ENCODE results near the gene CTNNB1.

The CTNNB1 gene

GRCh38 chr3:41251593-41251992 is 52.3 kb downstream of the CTNNB1 start:
- no peak overlapping the region for H2AK5ac ChIP-seq (ENCODE audit: low read length, severe bottlenecking)
- no peak overlapping the region for H3K27ac ChIP-seq (ENCODE audit: low read length, poor library complexity, severe bottlenecking)
- H3K14ac ChIP-seq (ENCODE audit: low read length in 2 of 2): no peak overlapping the region
- H3K9me3 ChIP-seq (ENCODE audit: control insufficient read depth, low read length): no peaks in the 10 kb centered on the region
- H3K27me3 ChIP-seq (ENCODE audit: control insufficient read depth in 1 of 2, insufficient read depth in 1 of 2, low read length in 2 of 2): no peaks in the 10 kb centered on the region
- no peak overlapping the region for H2BK120ac ChIP-seq (ENCODE audit: low read depth, low read length)
- no peak overlapping the region for H3K4me2 ChIP-seq (ENCODE audit: low read length, poor library complexity, severe bottlenecking)
- no peak overlapping the region for H4K8ac ChIP-seq (ENCODE audit: low read length)
- no peak overlapping the region for H2BK12ac ChIP-seq (ENCODE audit: low read length in 2 of 2)
- H3K4ac ChIP-seq (ENCODE audit: low read depth in 1 of 2, low read length in 2 of 2): no peak overlapping the region
- H3K36me3 ChIP-seq (ENCODE audit: control insufficient read depth in 1 of 2, insufficient read depth in 2 of 2, low read depth in 1 of 2, low read length in 2 of 2): no peaks in the 10 kb centered on the region
- H3K23ac ChIP-seq (ENCODE audit: low read length in 2 of 2): no peak overlapping the region
- H3K79me1 ChIP-seq (replicated peaks; ENCODE audit: low read length, poor library complexity, severe bottlenecking): no peaks in the 10 kb centered on the region
- WGBS: 96% methylated on average over 1 of the region's 1 CpG
- no peak overlapping the region for H2AFZ ChIP-seq (ENCODE audit: low read depth, low read length)
- no peak overlapping the region for H3K18ac ChIP-seq (ENCODE audit: low read depth in 1 of 2, low read length in 2 of 2)
- no peak overlapping the region for H2BK15ac ChIP-seq (ENCODE audit: low read depth, poor library complexity, severe bottlenecking)
- no peak for DNase-seq
- H3K4me1 ChIP-seq (ENCODE audit: control insufficient read depth, insufficient read depth, low read depth, low read length): peaks cover 25% of the 10 kb centered on the region
- no peak overlapping the region for H3K9ac ChIP-seq (ENCODE audit: low read length)
- H2BK5ac ChIP-seq (ENCODE audit: low read depth, low read length, poor library complexity, severe bottlenecking): no peak overlapping the region
- no peak overlapping the region for H4K91ac ChIP-seq (ENCODE audit: low read length)
- no peak overlapping the region for H3K4me3 ChIP-seq (ENCODE audit: insufficient read depth in 1 of 2, low read depth in 1 of 2, low read length in 2 of 2)

GRCh38 chr3:41258239-41258800 is 59.0 kb downstream of the CTNNB1 start:
- H2BK12ac ChIP-seq (ENCODE audit: low read length in 2 of 2): no peak overlapping the region
- H3K4me3 ChIP-seq (ENCODE audit: insufficient read depth in 1 of 2, low read depth in 1 of 2, low read length in 2 of 2): no peak overlapping the region
- no peak overlapping the region for H3K4me2 ChIP-seq (ENCODE audit: low read length, poor library complexity, severe bottlenecking)
- no peak overlapping the region for H2BK5ac ChIP-seq (ENCODE audit: low read depth, low read length, poor library complexity, severe bottlenecking)
- no peaks in the 10 kb centered on the region for H3K9me3 ChIP-seq (ENCODE audit: control insufficient read depth, low read length)
- DNase-seq: no peak
- WGBS: 93% methylated on average over 4 of the region's 4 CpGs
- no peak overlapping the region for H3K18ac ChIP-seq (ENCODE audit: low read depth in 1 of 2, low read length in 2 of 2)
- no peak overlapping the region for H2AFZ ChIP-seq (ENCODE audit: low read depth, low read length)
- no peak overlapping the region for H3K14ac ChIP-seq (ENCODE audit: low read length in 2 of 2)
- no peaks in the 10 kb centered on the region for H3K79me1 ChIP-seq (replicated peaks; ENCODE audit: low read length, poor library complexity, severe bottlenecking)
- H3K9ac ChIP-seq (ENCODE audit: low read length): no peak overlapping the region
- H4K91ac ChIP-seq (ENCODE audit: low read length): no peak overlapping the region
- no peak overlapping the region for H3K4ac ChIP-seq (ENCODE audit: low read depth in 1 of 2, low read length in 2 of 2)
- no peak overlapping the region for H3K23ac ChIP-seq (ENCODE audit: low read length in 2 of 2)
- no peaks in the 10 kb centered on the region for H3K36me3 ChIP-seq (ENCODE audit: control insufficient read depth in 1 of 2, insufficient read depth in 2 of 2, low read depth in 1 of 2, low read length in 2 of 2)
- no peak overlapping the region for H2AK5ac ChIP-seq (ENCODE audit: low read length, severe bottlenecking)
- H3K4me1 ChIP-seq (ENCODE audit: control insufficient read depth, insufficient read depth, low read depth, low read length): peaks cover 2% of the 10 kb centered on the region
- no peak overlapping the region for H4K8ac ChIP-seq (ENCODE audit: low read length)
- no peak overlapping the region for H3K27ac ChIP-seq (ENCODE audit: low read length, poor library complexity, severe bottlenecking)
- H2BK120ac ChIP-seq (ENCODE audit: low read depth, low read length): no peak overlapping the region
- H2BK15ac ChIP-seq (ENCODE audit: low read depth, poor library complexity, severe bottlenecking): no peak overlapping the region
- no peaks in the 10 kb centered on the region for H3K27me3 ChIP-seq (ENCODE audit: control insufficient read depth in 1 of 2, insufficient read depth in 1 of 2, low read length in 2 of 2)

- Histone ChIP-seq H2BK15ac (ENCODE audit: low read depth, poor library complexity, severe bottlenecking) (no peak overlapping the region), H2BK120ac (ENCODE audit: low read depth, low read length) (no peak overlapping the region), H3K36me3 (ENCODE audit: control insufficient read depth in 1 of 2, insufficient read depth in 2 of 2, low read depth in 1 of 2, low read length in 2 of 2) (peaks cover 0 to 2% of the 10 kb centered on the region in 2 experiments), H3K9me3 (ENCODE audit: control insufficient read depth, low read length) (no peaks in the 10 kb centered on the region), H3K4me1 (ENCODE audit: control insufficient read depth, insufficient read depth, low read depth, low read length) (peaks cover 4% of the 10 kb centered on the region), H3K23ac (ENCODE audit: low read length in 2 of 2) (no peak overlapping the region), H3K27ac (ENCODE audit: low read length, poor library complexity, severe bottlenecking) (peak overlapping the region; percentile 2), H4K8ac (ENCODE audit: low read length) (no peak overlapping the region), H3K27me3 (ENCODE audit: control insufficient read depth in 1 of 2, insufficient read depth in 1 of 2, low read length in 2 of 2) (no peaks in the 10 kb centered on the region), H3K79me1 (replicated peaks; ENCODE audit: low read length, poor library complexity, severe bottlenecking) (no peaks in the 10 kb centered on the region), H2BK5ac (ENCODE audit: low read depth, low read length, poor library complexity, severe bottlenecking) (no peak overlapping the region), H2AK5ac (ENCODE audit: low read length, severe bottlenecking) (peak overlapping the region; percentile 68), H3K4ac (ENCODE audit: low read depth in 1 of 2, low read length in 2 of 2) (no peak overlapping the region), H2AFZ (ENCODE audit: low read depth, low read length) (no peak overlapping the region), H3K9ac (ENCODE audit: low read length) (no peak overlapping the region), H4K91ac (ENCODE audit: low read length) (no peak overlapping the region), H3K4me3 (ENCODE audit: insufficient read depth in 1 of 2, low read depth in 1 of 2, low read length in 2 of 2) (no peak overlapping the region), H2BK12ac (ENCODE audit: low read length in 2 of 2) (no peak overlapping the region), H3K4me2 (ENCODE audit: low read length, poor library complexity, severe bottlenecking) (no peak overlapping the region), H3K14ac (ENCODE audit: low read length in 2 of 2) (no peak overlapping the region), H3K18ac (ENCODE audit: low read depth in 1 of 2, low read length in 2 of 2) (no peak overlapping the region)
- DNase-seq: no peak
- no CpG with 5 or more reads among the region's 1 CpG for WGBS
Observed at GRCh38 chr3:41259449-41260062, 60.3 kb downstream of the CTNNB1 start.

- no peak for DNase-seq
- Histone ChIP-seq H3K4ac (ENCODE audit: low read depth in 1 of 2, low read length in 2 of 2) (no peak overlapping the region), H4K91ac (ENCODE audit: low read length) (no peak overlapping the region), H3K9me3 (ENCODE audit: control insufficient read depth, low read length) (no peaks in the 10 kb centered on the region), H3K14ac (ENCODE audit: low read length in 2 of 2) (no peak overlapping the region), H3K23ac (ENCODE audit: low read length in 2 of 2) (no peak overlapping the region), H2BK12ac (ENCODE audit: low read length in 2 of 2) (no peak overlapping the region), H2BK15ac (ENCODE audit: low read depth, poor library complexity, severe bottlenecking) (no peak overlapping the region), H3K27me3 (ENCODE audit: control insufficient read depth in 1 of 2, insufficient read depth in 1 of 2, low read length in 2 of 2) (no peaks in the 10 kb centered on the region), H3K36me3 (ENCODE audit: control insufficient read depth in 1 of 2, insufficient read depth in 2 of 2, low read depth in 1 of 2, low read length in 2 of 2) (peaks cover 0 to 2% of the 10 kb centered on the region in 2 experiments), H2AK5ac (ENCODE audit: low read length, severe bottlenecking) (no peak overlapping the region), H4K8ac (ENCODE audit: low read length) (no peak overlapping the region), H3K4me1 (ENCODE audit: control insufficient read depth, insufficient read depth, low read depth, low read length) (peaks cover 8% of the 10 kb centered on the region), H3K4me2 (ENCODE audit: low read length, poor library complexity, severe bottlenecking) (no peak overlapping the region), H2BK120ac (ENCODE audit: low read depth, low read length) (no peak overlapping the region), H2BK5ac (ENCODE audit: low read depth, low read length, poor library complexity, severe bottlenecking) (no peak overlapping the region), H3K27ac (ENCODE audit: low read length, poor library complexity, severe bottlenecking) (no peak overlapping the region), H3K18ac (ENCODE audit: low read depth in 1 of 2, low read length in 2 of 2) (no peak overlapping the region), H3K4me3 (ENCODE audit: insufficient read depth in 1 of 2, low read depth in 1 of 2, low read length in 2 of 2) (no peak overlapping the region), H2AFZ (ENCODE audit: low read depth, low read length) (no peak overlapping the region), H3K9ac (ENCODE audit: low read length) (no peak overlapping the region), H3K79me1 (replicated peaks; ENCODE audit: low read length, poor library complexity, severe bottlenecking) (no peaks in the 10 kb centered on the region)
- 96% methylated on average over 3 of the region's 3 CpGs for WGBS
Observed at GRCh38 chr3:41260063-41260450, 60.8 kb downstream of the CTNNB1 start.

Measured in mesenchymal stem cell (in vitro differentiated cells and primary cell).